AG04449 (cell line): Measurements from ENCODE around the gene CLDN7.
A peak's percentile ranks its signal among the peaks of the same experiment; 100 is the strongest.

ENCODE experiments used
- CTCF ChIA-PET: fragments of 350-600 bp; formaldehyde crosslinking; extraction: SDS; loops from one replicate; lab custom pipeline; 2021; ENCODE audit warnings: antibody characterized with exemption; lab: Yijun Ruan, JAX
- POLR2A ChIA-PET: fragments of 400-600, 350-600 bp; formaldehyde crosslinking; extraction: SDS; loops from one replicate; lab custom pipeline; 2020; ENCODE audit warnings: antibody characterized with exemption, inconsistent platforms; lab: Yijun Ruan, JAX
- DNase-seq: peaks from one replicate; pipeline ENCODE4 v3.0.0-alpha.2; 2010; ENCODE audit warnings: low read depth, low spot score
- H3K4me3 ChIP-seq: 2 replicates; pipeline ENCODE4 v1.5.1; 2011; ENCODE audit warnings: low read depth, mild to moderate bottlenecking, control low read depth, low read length
- TF ChIP-seq, protein P1 (sequence below): IDR thresholded peaks from one replicate; pipeline ENCODE4 v1.5.1; 2011; ENCODE audit warnings: mild to moderate bottlenecking, moderate library complexity, low read length, control low read depth, inconsistent platforms; ENCODE audit not compliant: insufficient read depth; ENCODE audit errors: missing control alignments

The CLDN7 gene

DNA sequence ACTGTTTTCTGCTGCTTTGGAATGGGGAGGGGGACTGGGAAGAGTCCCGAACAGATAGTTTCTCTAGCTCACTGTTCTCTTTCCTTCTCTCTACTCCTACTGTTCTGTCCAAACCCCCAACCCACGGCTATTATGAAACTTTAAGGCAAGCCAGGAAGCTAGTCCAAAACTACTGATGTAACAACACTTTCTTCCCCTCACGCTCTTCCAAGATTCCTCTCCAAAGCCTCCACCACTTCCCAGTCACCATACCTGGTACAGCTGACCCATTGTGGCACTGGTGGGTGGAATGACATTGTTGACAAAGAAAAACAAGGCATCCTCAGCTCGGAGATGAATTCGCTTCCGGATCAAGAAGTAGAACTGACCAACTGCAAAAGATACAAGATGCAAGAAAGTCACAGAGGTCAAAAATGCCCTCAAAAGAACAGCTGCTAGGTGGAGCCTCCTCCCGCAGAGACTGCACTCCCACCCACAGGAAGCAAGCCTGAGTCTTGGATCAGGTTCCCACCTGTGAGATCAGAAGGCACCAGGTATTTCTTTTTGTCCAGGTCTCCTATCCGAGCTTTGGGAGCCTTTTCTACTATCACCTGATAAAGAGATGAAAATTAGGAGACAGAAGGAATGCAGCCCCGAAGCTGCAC is 21.1 kb downstream of the CLDN7 start:
- ChIA-PET POLR2A (interaction anchor here (1.1 to 2.1 kb wide), 4 partner anchors 9 to 163 kb away, joined by 4 to 7 read pairs (median 6); partner anchors contain the start of genes ACADVL, CTDNEP1, DLG4 and TMEM256), CTCF (interaction anchor here (1.1 to 1.7 kb wide), 4 partner anchors 10 to 320 kb away, joined by 4 to 6 read pairs (median 6); partner anchors contain the start of gene CTDNEP1)
- TF ChIP-seq, protein P1, sequence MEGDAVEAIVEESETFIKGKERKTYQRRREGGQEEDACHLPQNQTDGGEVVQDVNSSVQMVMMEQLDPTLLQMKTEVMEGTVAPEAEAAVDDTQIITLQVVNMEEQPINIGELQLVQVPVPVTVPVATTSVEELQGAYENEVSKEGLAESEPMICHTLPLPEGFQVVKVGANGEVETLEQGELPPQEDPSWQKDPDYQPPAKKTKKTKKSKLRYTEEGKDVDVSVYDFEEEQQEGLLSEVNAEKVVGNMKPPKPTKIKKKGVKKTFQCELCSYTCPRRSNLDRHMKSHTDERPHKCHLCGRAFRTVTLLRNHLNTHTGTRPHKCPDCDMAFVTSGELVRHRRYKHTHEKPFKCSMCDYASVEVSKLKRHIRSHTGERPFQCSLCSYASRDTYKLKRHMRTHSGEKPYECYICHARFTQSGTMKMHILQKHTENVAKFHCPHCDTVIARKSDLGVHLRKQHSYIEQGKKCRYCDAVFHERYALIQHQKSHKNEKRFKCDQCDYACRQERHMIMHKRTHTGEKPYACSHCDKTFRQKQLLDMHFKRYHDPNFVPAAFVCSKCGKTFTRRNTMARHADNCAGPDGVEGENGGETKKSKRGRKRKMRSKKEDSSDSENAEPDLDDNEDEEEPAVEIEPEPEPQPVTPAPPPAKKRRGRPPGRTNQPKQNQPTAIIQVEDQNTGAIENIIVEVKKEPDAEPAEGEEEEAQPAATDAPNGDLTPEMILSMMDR = no peak
- DNase-seq = no peak
- H3K4me3 ChIP-seq = peak overlapping the region; percentile 96

DNA sequence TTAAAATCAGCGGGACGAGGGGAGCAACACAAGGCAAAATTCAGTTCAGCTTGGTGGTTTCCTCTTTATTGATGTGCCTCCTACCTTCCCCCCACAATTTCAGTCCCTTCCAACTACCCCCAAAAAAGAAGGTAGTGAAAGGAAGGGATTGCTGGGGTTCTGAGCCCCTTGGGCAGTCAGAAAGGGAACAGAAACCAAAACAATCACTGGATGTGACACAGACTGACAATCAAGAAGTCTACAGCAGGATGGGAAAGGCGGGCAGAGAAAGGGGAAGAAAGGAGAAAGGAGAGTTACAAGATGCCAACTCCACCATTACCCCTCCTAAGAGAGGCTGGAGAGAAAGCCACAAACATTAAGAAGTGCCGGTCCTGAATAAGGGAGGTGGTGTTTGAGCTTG is 21.9 kb downstream of the CLDN7 start:
- DNase-seq = no peak
- ChIA-PET POLR2A (interaction anchor here (1.3 to 2.1 kb wide), 3 partner anchors 10 to 164 kb away, joined by 4 to 7 read pairs (median 4); partner anchors contain the start of genes CTDNEP1 and TMEM256), CTCF (interaction anchor here (1.1 to 1.7 kb wide), 3 partner anchors 11 to 56 kb away, joined by 5 to 6 read pairs (median 5); partner anchors contain the start of gene CTDNEP1)
- peak overlapping the region; percentile 96 for H3K4me3 ChIP-seq
- TF ChIP-seq, protein P1 = no peak

DNA sequence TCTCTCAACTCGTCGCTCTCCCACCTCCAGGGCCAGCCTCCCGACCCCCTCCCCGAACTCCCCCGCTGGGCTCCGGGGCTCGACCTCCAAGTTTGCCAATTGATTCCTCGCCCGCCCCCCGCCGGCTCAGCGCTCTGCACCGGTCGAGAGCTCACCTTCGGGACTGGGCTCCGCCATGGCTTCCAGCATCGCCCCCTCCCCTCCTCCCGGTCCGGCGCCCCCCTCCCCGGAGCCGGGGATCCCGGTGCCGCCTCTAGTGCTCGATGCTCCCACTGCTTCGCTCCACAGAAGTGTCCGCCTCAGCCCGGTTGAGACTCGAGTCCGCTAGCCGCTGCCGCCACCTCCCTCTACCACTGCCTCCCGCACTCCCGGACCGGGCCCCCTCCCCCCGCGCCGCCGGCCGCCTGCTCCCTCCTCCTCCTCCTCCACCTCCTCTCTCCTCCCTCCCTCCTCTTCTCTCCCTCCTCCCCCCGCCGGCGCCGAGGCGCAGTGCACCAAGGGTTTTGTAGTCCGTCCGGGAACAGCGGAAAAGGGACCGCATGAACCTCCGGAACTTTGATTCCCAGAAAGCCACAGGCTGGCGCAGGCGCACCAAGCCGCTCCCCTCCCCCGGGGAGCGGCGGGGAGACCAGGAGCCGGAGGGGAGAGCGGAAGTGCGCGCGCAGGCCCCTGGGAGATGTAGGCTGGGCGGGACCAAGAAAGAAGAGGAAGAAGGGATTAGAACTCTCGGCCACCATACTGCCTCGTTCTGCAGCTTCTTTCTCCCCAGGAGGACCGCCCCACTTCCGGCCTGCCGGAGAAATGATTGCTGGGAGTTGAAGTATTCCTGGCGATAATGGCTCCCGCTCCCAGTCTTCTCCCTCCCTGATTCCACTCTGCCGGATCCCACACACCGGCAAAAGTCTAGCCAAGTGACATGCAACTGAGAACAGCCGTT is 22.9 kb downstream of the CLDN7 start, which contains the start of gene PHF23:
Gene PHF23 (minus strand): TSS at position 367 of the 937 bp plus-strand sequence. CDS start 178 bp downstream, at position 189.
- TF ChIP-seq, protein P1 = no peak
- POLR2A ChIA-PET = interaction anchor here (0.6 to 3.1 kb wide), 4 partner anchors 12 to 54 kb away, joined by 3 to 23 read pairs (median 5); partner anchors contain the start of genes ACADVL, CTDNEP1, DLG4 and ELP5
- peak; percentile 95 for DNase-seq
- H3K4me3 ChIP-seq = peak within 1 kb of the TSS; percentile 96
- CTCF ChIA-PET = interaction anchor here (0.7 to 1.2 kb wide), 4 partner anchors 40 to 489 kb away, joined by 3 to 5 read pairs (median 3); no protein-coding TSS in a partner anchor

DNA sequence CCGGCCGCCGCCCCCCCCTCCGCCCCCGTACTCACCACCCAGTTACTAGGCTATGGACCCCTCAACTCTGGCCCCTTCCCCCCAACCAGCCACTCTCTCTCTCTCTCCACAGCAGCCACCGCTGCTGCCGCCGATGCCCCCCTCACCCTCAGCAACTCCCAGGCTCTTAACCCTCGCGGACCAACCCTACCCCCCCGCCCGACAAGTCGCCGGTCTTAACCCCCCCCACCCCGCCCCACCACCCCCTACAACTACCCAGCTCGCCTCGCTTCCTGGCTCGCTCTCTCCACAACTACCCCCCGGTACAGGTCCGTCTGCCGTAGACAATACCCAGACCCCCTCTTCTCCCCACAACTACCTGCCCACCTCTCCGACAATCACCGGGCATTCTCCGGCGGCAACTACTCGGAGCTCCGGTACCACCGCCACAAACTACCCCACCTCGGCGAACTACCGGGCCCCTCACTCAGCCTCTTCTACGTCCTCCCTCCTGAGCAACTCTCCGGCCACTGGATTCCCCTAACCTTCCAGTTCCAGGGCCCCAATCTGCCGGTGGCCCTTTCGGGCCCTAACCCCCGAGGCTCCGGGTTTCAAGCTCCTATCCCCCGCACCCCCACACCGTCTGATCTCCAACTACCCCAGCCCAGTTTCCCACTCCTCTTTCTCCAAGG is 23.7 kb downstream of the CLDN7 start:
- TF ChIP-seq, protein P1 = no peak
- ChIA-PET CTCF (interaction anchor here (0.7 to 1.0 kb wide), 2 partner anchors 58 to 490 kb away, joined by 3 read pairs; no protein-coding TSS in a partner anchor), POLR2A (interaction anchor here (0.6 to 3.1 kb wide), 3 partner anchors 16 to 203 kb away, joined by 3 to 23 read pairs (median 4); partner anchors contain the start of genes ACADVL, DLG4 and SLC16A13)
- no peak for DNase-seq
- peak overlapping the region; percentile 84 for H3K4me3 ChIP-seq

DNA sequence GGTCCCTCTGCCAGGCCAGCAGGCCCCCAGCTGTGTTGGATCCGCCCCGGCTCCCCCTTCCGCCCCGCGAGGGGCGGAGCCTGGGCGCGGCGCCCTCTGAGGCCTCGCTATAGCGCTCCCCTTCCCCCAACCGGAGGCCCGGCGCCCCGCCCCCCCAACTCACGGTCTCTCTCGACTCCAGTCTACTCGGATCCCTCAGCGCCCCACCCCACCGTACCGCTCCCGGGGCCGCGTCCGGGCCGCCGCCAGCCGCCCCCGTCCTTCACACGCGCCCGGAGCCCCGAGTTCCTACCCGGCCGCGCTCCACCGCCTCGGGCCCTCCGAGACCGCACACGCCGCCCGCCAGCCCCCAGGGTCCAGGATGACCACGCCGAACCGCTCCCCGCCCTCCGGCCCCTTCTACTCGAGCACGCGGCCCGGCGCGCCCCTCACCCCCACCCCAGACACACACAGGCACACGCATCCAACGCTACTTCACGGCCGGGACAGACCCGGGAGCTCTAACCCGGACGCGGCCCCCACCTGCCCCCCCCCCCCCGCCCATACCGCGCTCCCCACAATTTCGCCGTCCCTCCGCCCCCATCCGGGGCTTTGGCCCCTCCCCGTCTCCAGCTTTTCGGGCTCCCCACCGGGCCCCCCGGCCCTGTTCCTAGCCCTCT is 24.4 kb downstream of the CLDN7 start:
- no peak for DNase-seq
- POLR2A ChIA-PET = interaction anchor here (0.6 to 3.1 kb wide), 4 partner anchors 18 to 202 kb away, joined by 3 to 23 read pairs (median 3); partner anchors contain the start of genes ACADVL, DLG4 and SLC16A13
- CTCF ChIA-PET = interaction anchor here (1.0 kb wide), 1 partner anchor 59 kb away, joined by 3 read pairs; no protein-coding TSS in a partner anchor
- peak overlapping the region; percentile 84 for H3K4me3 ChIP-seq
- TF ChIP-seq, protein P1 = no peak
